GM12864 (cell line): ENCODE data around the gene RERE.

Experiments used
- DNase-seq: peaks from one replicate; pipeline ENCODE4 v3.0.0-alpha.2; 2011; ENCODE audit warnings: low read depth
- H3K4me3 ChIP-seq: 2 replicates; pipeline ENCODE4 v1.5.1; 2011; ENCODE audit warnings: mild to moderate bottlenecking, low read depth, low read length, control low read depth
- TF ChIP-seq, protein P1 (sequence below): IDR thresholded peaks from 2 replicates; pipeline ENCODE4 v1.5.1; 2011; ENCODE audit warnings: low read depth, mild to moderate bottlenecking, moderate library complexity, low read length, control low read depth, inconsistent platforms; ENCODE audit errors: missing control alignments

RERE gene

DNA sequence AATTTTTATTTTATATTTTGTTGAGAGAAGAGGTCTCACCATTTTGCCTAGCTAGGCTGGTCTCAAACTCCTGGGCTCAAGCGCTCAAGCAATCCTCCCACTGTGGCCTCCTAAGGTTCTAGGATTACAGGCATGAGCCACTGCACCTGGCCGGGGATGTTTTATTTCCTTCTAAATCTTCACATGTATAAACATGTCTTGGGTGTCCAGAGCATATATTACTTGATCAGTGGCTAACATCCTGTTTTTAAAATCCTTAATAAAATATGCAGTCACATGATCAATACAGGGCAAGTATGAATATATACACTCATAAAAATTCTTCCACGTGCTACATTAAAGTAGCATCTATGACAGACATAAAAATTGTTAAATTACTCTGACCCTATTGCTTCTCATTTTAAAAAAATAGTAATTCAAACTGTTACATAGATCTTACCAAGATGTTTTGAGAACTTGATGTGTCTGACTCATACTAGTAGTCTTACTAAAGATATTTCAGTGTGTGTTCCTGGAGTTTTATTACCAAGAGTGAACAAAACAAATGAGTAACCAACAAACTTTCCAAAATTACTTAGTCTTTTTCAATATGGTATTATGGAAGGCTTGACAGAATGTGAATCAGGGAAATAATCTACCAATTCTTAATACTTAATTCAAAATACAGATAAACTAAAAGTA lies 277.0 kb downstream of the RERE start:
- H3K4me3 ChIP-seq, result no peak overlapping the region
- TF ChIP-seq, protein P1, sequence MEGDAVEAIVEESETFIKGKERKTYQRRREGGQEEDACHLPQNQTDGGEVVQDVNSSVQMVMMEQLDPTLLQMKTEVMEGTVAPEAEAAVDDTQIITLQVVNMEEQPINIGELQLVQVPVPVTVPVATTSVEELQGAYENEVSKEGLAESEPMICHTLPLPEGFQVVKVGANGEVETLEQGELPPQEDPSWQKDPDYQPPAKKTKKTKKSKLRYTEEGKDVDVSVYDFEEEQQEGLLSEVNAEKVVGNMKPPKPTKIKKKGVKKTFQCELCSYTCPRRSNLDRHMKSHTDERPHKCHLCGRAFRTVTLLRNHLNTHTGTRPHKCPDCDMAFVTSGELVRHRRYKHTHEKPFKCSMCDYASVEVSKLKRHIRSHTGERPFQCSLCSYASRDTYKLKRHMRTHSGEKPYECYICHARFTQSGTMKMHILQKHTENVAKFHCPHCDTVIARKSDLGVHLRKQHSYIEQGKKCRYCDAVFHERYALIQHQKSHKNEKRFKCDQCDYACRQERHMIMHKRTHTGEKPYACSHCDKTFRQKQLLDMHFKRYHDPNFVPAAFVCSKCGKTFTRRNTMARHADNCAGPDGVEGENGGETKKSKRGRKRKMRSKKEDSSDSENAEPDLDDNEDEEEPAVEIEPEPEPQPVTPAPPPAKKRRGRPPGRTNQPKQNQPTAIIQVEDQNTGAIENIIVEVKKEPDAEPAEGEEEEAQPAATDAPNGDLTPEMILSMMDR, result no peak
- no peak for DNase-seq

DNA sequence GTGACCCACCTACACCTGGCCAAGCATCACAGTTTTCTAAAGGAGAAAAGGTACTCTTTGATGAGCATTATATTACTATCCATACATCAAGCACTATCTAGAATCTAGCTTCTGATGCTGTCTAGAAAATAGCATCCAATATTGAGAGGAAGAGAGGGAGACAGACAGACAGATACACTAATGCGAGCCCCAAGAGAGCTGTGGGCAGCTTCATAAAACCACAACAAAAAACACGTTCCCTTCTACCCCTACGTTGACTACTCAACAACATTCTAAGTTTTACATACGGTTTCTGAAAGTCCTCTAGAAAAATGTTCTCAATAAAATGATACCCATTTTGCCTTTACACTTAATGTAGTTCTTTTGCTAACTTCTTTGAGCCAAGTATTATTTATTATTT lies 277.8 kb downstream of the RERE start:
- no peak for DNase-seq
- TF ChIP-seq, protein P1, result no peak
- no peak overlapping the region for H3K4me3 ChIP-seq

DNA sequence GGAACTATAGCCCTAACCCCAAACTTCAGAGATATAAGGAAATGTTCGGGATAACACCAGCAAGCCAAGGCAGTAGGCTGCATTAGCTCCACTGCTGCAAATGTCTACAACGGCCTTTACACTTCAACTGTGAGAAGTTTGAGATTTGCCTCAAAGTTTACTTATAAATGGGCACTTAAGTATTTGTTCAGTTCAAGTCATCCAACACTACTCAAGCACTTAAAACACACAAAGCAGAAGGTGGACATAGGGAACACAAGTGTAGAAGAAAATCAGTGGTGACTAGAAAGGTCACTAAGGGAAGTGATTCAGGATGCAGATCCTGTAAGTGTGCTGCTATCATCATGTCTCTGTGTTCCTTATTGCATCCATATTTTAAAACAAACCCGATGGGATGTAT lies 278.9 kb downstream of the RERE start:
- TF ChIP-seq, protein P1, result no peak
- DNase-seq, result no peak
- H3K4me3 ChIP-seq, result no peak overlapping the region

DNA sequence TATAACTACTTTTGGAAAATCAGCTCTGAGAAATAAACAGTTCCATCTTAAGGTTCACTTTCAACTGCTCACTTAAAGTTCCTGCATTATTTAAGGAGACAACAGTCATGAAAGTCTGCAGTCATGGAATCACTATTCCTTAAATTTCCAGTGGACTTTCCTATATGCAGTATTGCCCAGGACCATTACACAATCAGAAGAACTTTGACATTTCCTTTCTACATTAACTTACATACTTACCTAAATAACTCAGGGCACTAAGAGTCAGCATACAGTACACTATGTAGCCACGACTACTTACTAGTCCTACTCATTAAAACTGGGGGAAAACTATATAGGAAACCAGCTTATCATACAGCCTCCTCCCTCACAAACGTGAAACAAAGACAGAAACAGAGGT lies 279.4 kb downstream of the RERE start:
- DNase-seq, result no peak
- TF ChIP-seq, protein P1, result no peak
- no peak overlapping the region for H3K4me3 ChIP-seq

DNA sequence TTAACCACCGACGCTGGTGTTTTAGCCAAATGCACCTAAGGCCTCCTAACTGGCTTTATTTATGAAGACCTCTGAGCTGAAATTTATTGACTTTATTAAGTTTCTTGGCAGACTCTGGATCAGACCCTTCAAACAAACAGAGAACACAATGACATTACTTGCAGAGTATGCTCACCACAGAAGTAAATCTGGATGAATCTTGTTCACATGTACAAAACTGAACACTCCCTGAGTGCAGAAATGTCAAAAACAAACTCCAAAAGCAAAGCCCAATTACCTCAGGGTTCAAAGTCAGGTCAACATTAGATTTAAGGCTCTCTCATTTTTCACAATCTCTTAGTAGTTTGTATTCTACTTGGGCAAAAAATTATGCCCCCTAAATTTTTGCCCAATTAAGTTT lies 280.9 kb downstream of the RERE start:
- TF ChIP-seq, protein P1, result no peak
- H3K4me3 ChIP-seq, result no peak overlapping the region
- no peak for DNase-seq

DNA sequence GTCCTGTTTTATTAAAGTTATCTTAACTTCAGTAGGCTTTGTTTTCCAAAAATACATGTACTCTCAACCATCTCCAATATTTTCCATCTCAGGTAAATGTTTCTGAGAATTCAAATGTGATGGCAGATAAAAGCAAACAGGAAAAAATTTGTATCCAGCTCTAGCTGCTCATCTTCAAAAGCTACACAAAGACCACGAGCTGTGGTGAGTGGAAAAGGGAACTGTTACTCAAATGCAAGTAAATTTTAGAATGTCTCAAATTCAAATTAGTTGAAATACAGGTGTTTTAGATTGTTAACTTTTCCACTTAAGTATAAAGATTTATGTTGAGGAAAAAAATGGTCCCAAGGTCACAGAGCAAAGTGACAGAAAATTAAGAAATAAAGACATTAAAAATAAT lies 283.5 kb downstream of the RERE start:
- TF ChIP-seq, protein P1, result no peak
- no peak for DNase-seq
- H3K4me3 ChIP-seq, result no peak overlapping the region

GRCh38 chr1:8533124-8533523 lies 284.3 kb downstream of the RERE start:
- TF ChIP-seq, protein P1, result no peak
- DNase-seq, result no peak
- H3K4me3 ChIP-seq, result peak overlapping the region; percentile 2; the same call in 1 of the 2 replicates
